ENCODE results near the gene DDX56. TPM values are rescaled to one million over a fixed set of nuclear protein-coding genes. Genes with fewer than 3 reads are reported as not detected.
A peak's percentile ranks its signal among the peaks of the same experiment; 100 is the strongest.

DDX56 gene
- total and polyA plus RNA-seq, 9 of the 15 experiments (the other 6 are each of a cell fraction or from before 2014, with no cell fraction given) = 33.0 to 145 (median 102) TPM

DNA sequence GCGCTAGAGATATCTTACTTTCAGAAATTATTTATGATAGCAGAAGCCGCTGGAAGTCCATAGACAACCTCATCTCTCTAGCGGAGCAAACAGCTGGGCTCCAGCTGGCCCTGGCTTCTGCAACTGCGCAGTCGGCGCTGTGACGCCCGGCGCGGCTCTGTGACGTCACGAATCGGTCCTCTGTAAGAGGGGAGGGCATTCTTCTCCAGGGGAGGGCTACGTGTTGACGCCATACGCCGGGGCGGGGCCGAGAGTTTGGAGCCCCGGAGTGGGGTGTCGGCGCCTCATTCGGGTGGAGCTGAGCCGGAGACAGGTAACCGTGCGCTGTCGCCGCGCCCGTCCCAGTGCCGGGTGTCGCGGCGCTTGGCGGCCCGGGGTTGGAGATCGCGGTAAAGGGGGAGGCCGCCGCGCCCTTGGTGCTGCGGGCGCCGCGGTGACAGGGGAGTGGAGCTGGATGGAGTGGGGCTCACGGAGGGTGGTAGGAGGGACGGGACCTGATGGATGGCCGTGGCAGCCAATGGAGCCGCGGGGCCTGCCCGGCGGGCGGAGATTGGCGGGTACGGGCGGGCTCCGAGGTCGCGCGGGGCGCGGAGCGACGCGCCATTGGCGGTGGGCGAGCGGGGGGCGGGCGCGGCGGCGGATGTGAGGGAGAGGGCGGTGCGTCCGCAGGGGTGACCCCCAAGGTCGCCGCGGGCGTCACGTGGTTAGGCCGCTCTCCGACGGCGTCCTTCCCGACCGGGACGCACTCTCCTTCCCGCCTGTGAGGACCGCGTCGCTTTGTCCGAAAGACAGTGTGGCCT, 32.8 kb upstream of the DDX56 start, which contains the start of gene OGDH (continued):
- TF ChIP-seq, protein P1, sequence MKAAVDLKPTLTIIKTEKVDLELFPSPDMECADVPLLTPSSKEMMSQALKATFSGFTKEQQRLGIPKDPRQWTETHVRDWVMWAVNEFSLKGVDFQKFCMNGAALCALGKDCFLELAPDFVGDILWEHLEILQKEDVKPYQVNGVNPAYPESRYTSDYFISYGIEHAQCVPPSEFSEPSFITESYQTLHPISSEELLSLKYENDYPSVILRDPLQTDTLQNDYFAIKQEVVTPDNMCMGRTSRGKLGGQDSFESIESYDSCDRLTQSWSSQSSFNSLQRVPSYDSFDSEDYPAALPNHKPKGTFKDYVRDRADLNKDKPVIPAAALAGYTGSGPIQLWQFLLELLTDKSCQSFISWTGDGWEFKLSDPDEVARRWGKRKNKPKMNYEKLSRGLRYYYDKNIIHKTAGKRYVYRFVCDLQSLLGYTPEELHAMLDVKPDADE (conservative IDR thresholded peaks at IDR 0.05; ENCODE audit: control insufficient read depth, low read depth, low read length) = peak; percentile 93
- TF ChIP-seq RFX7 (CRISPR knock-in tag; IDR thresholded peaks at IDR 0.05) = no peak
- TF ChIP-seq BRD9 (IDR thresholded peaks at IDR 0.05; ENCODE audit: low read depth, partially characterized antibody) = no peak
- TF ChIP-seq ZKSCAN3 (CRISPR knock-in tag; IDR thresholded peaks at IDR 0.05) = no peak
- no peak for TF ChIP-seq ETV1 (tag; conservative IDR thresholded peaks at IDR 0.05; ENCODE audit: low read depth)
- TF ChIP-seq, protein P2, sequence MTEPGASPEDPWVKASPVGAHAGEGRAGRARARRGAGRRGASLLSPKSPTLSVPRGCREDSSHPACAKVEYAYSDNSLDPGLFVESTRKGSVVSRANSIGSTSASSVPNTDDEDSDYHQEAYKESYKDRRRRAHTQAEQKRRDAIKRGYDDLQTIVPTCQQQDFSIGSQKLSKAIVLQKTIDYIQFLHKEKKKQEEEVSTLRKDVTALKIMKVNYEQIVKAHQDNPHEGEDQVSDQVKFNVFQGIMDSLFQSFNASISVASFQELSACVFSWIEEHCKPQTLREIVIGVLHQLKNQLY (CRISPR knock-in tag; conservative IDR thresholded peaks at IDR 0.05) = no peak
- TF ChIP-seq RNF2 (IDR thresholded peaks at IDR 0.05) = peak; percentile 31; the same call in 1 of the 2 replicates
- TF ChIP-seq MTA3 (IDR thresholded peaks at IDR 0.05; ENCODE audit: borderline replicate concordance) = peak; percentile 87
- TF ChIP-seq ZNF766 (CRISPR knock-in tag; conservative IDR thresholded peaks at IDR 0.05) = no peak
- TF ChIP-seq GTF2A2 (tag; IDR thresholded peaks at IDR 0.05) = no peak
- no peak for TF ChIP-seq COPS2 (conservative IDR thresholded peaks at IDR 0.05)
- TF ChIP-seq HNRNPK (IDR thresholded peaks at IDR 0.05; ENCODE audit: low read depth, low read length, poor library complexity, severe bottlenecking) = peak; percentile 98
- TF ChIP-seq FOSL1 (tag; conservative IDR thresholded peaks at IDR 0.05) = peak; percentile 50
- TF ChIP-seq RAD21 (CRISPR knock-in tag; conservative IDR thresholded peaks at IDR 0.05 in 1 of 2, IDR thresholded peaks at IDR 0.05 in 1 of 2) = no peak
- TF ChIP-seq, protein P3, sequence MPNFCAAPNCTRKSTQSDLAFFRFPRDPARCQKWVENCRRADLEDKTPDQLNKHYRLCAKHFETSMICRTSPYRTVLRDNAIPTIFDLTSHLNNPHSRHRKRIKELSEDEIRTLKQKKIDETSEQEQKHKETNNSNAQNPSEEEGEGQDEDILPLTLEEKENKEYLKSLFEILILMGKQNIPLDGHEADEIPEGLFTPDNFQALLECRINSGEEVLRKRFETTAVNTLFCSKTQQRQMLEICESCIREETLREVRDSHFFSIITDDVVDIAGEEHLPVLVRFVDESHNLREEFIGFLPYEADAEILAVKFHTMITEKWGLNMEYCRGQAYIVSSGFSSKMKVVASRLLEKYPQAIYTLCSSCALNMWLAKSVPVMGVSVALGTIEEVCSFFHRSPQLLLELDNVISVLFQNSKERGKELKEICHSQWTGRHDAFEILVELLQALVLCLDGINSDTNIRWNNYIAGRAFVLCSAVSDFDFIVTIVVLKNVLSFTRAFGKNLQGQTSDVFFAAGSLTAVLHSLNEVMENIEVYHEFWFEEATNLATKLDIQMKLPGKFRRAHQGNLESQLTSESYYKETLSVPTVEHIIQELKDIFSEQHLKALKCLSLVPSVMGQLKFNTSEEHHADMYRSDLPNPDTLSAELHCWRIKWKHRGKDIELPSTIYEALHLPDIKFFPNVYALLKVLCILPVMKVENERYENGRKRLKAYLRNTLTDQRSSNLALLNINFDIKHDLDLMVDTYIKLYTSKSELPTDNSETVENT (CRISPR knock-in tag; IDR thresholded peaks at IDR 0.05) = no peak
- TF ChIP-seq PTTG1 (tag; IDR thresholded peaks at IDR 0.05; ENCODE audit: low read depth) = no peak
- TF ChIP-seq ZNF586 (CRISPR knock-in tag; conservative IDR thresholded peaks at IDR 0.05) = 0 out of 2 replicates have a peak, but pooled peaks have one; percentile 25
- no peak for TF ChIP-seq CHCHD3 (CRISPR knock-in tag; IDR thresholded peaks at IDR 0.05)
- TF ChIP-seq KLF10 (CRISPR knock-in tag; IDR thresholded peaks at IDR 0.05) = no peak
- peak; percentile 90 for TF ChIP-seq GABPA (tag; conservative IDR thresholded peaks at IDR 0.05; ENCODE audit: low read depth)
- TF ChIP-seq, protein P4, sequence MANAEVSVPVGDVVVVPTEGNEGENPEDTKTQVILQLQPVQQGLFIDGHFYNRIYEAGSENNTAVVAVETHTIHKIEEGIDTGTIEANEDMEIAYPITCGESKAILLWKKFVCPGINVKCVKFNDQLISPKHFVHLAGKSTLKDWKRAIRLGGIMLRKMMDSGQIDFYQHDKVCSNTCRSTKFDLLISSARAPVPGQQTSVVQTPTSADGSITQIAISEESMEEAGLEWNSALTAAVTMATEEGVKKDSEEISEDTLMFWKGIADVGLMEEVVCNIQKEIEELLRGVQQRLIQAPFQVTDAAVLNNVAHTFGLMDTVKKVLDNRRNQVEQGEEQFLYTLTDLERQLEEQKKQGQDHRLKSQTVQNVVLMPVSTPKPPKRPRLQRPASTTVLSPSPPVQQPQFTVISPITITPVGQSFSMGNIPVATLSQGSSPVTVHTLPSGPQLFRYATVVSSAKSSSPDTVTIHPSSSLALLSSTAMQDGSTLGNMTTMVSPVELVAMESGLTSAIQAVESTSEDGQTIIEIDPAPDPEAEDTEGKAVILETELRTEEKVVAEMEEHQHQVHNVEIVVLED (CRISPR knock-in tag; IDR thresholded peaks at IDR 0.05) = peak; percentile 93
- TF ChIP-seq ZSCAN32 (CRISPR knock-in tag; IDR thresholded peaks at IDR 0.05) = 0 out of 2 replicates have a peak, but pooled peaks have one; percentile 23
